WERI-Rb-1 (cell line): ENCODE results near the gene LAMB4.

Experiments used
- DNase-seq: peaks from one replicate; pipeline ENCODE4 v3.0.0-alpha.2; 2020
- H3K27ac ChIP-seq: fragments of 250-450 bp; sonication (Bioruptor Pico); 2 replicates; pipeline ENCODE4 v1.5.1; 2020; ENCODE audit warnings: mild to moderate bottlenecking, moderate library complexity
- H3K27me3 ChIP-seq: fragments of 250-450 bp; sonication (Bioruptor Pico); 2 replicates; pipeline ENCODE4 v1.5.1; 2021; ENCODE audit warnings: mild to moderate bottlenecking, low read depth, moderate library complexity; ENCODE audit not compliant: insufficient read depth, severe bottlenecking
- H3K36me3 ChIP-seq: fragments of 250-450 bp; sonication (Bioruptor Pico); 2 replicates; pipeline ENCODE4 v1.5.1; 2020; ENCODE audit warnings: mild to moderate bottlenecking, moderate library complexity
- H3K4me3 ChIP-seq: 2 replicates; pipeline ENCODE4 v1.5.1; 2011; ENCODE audit warnings: low read depth, mild to moderate bottlenecking, control low read depth, low read length
- H3K9me3 ChIP-seq: fragments of 250-450 bp; sonication (Bioruptor Pico); 2 replicates; pipeline ENCODE4 v1.5.1; 2021; ENCODE audit warnings: mild to moderate bottlenecking, moderate library complexity; ENCODE audit not compliant: severe bottlenecking
- TF ChIP-seq, protein P1 (sequence below): IDR thresholded peaks from 2 replicates; pipeline ENCODE4 v1.5.1; 2011; ENCODE audit warnings: low read depth, mild to moderate bottlenecking, control low read depth, inconsistent platforms, low read length

LAMB4 gene

DNA sequence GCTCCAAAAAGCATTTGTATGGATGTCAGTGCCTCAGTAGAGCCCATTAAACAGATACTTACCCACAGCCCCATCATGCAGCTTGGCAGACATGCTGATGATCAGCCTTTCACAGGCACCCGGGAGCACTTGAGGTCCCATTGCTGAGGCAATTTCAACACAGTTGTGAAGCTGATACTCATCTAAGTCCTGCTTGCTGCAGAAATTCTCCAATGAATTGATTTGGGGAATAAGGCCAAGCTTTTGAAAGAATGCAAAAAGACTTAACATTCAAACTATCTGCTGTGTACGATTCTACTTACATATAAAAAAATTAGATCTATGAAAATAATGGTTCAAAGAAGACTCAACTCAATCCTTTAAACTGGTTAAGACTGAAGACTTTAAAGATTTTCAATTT is 60.5 kb downstream of the LAMB4 start:
- TF ChIP-seq, protein P1, sequence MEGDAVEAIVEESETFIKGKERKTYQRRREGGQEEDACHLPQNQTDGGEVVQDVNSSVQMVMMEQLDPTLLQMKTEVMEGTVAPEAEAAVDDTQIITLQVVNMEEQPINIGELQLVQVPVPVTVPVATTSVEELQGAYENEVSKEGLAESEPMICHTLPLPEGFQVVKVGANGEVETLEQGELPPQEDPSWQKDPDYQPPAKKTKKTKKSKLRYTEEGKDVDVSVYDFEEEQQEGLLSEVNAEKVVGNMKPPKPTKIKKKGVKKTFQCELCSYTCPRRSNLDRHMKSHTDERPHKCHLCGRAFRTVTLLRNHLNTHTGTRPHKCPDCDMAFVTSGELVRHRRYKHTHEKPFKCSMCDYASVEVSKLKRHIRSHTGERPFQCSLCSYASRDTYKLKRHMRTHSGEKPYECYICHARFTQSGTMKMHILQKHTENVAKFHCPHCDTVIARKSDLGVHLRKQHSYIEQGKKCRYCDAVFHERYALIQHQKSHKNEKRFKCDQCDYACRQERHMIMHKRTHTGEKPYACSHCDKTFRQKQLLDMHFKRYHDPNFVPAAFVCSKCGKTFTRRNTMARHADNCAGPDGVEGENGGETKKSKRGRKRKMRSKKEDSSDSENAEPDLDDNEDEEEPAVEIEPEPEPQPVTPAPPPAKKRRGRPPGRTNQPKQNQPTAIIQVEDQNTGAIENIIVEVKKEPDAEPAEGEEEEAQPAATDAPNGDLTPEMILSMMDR: no peak
- no peaks in the 10 kb centered on the region for H3K36me3 ChIP-seq

DNA sequence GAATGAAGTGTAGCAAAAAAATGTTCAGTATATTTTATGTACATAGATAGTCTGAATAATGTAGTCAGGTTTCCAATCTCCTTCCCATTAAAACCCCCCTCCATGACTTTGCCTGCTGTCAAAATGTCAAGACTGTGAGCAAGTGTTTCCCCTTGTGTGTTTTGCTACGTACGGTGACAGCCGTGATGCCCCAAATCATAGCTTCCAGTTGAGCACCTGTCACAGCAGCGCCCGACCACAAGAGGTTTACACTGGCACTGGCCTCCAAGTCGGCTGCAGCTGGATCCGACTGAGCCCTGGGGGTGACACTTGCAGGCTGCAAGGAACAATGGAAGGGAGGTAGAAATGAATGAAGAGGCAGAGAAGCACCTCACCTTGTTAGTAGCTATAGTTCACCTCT is 62.3 kb downstream of the LAMB4 start:
- H3K27me3 ChIP-seq: no peaks in the 10 kb centered on the region
- H3K4me3 ChIP-seq: no peak overlapping the region
- H3K9me3 ChIP-seq: no peaks in the 10 kb centered on the region
- TF ChIP-seq, protein P1: no peak
- DNase-seq: no peak
- H3K36me3 ChIP-seq: no peaks in the 10 kb centered on the region
- H3K27ac ChIP-seq: no peak overlapping the region

More for the DNA sequence above, 60.5 kb downstream of the LAMB4 start:
- H3K27me3 ChIP-seq: no peaks in the 10 kb centered on the region
- H3K27ac ChIP-seq: no peak overlapping the region
- DNase-seq: no peak
- H3K9me3 ChIP-seq: no peaks in the 10 kb centered on the region
- H3K4me3 ChIP-seq: no peak overlapping the region

DNA sequence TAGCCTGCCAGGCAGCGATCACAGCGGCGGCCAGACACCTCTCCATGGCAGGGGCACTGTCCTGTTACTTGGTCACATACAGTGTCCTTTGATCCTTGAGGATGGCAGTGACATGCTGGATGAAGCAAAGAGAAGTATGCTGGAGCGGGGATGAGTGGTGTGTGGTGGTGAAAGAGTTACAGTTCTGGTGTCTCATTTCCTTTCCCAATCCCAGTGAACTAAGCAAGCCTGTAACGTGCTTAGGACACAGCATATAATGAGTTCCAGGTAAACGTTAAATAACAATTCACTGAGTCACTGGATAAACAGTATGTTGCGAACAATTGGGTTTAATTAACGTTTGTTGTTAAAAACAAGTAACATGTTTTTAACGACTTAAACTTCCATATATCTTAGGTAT is 63.7 kb downstream of the LAMB4 start:
- no peaks in the 10 kb centered on the region for H3K36me3 ChIP-seq
- DNase-seq: no peak
- TF ChIP-seq, protein P1: no peak
- no peaks in the 10 kb centered on the region for H3K9me3 ChIP-seq
- H3K27ac ChIP-seq: no peak overlapping the region
- no peak overlapping the region for H3K4me3 ChIP-seq
- no peaks in the 10 kb centered on the region for H3K27me3 ChIP-seq

DNA sequence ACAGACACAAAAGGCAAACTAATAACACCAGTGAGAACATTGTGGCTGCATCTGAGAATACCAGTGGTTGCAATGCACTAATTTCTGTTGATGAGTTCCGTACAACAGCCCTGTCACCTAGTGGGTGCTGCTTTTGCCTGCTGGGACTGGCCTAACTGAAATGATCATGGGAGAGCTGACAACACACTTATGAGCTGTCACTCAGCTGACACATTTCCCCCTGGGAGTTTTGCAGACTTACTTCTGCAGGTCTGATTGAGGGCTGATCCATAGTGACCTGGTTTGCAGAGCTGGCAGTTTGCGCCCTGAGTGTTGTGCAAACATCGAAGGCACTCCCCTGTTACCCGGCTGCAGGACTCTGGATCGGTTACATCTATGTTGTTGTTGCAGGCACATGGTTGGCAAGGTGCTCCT is 66.6 kb downstream of the LAMB4 start:
- no peaks in the 10 kb centered on the region for H3K36me3 ChIP-seq
- H3K9me3 ChIP-seq: no peaks in the 10 kb centered on the region
- no peak for DNase-seq
- no peaks in the 10 kb centered on the region for H3K27me3 ChIP-seq
- H3K4me3 ChIP-seq: no peak overlapping the region
- no peak overlapping the region for H3K27ac ChIP-seq
- TF ChIP-seq, protein P1: no peak

DNA sequence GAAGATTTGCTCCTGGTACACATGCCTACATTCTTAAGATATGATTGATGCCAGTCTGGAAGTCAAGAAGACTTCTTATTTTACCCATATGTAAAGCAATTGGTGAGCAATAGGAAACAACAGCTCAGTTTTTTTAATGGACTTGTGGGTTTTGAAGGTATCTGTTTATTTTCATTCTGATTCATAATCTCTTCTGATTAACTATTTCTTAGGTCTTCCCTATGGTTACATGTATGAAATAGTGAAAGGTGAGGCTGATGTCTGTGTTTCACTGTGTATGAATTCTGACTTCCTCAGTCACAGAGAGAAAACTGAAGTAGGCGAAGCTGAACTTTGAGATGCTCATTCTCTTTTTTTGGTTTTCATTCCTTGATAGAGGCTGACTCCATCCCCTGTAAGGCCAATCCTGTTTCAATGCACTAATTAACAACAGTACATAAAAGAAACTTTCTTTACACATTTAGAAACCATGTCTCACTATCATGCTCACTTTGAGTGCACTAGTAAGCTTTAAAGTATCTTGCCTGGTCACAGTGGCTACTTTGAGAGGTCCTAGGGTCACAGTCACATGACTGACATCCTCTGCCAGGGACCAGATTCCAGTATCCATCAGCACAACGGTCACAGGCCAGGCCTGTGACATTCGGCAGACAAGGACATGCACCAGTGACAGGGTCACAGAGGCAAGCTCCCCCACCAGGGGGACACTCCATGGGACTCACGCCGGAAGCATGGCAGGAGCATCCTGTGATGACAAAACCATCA is 67.7 kb downstream of the LAMB4 start:
- no peak for DNase-seq
- no peaks in the 10 kb centered on the region for H3K9me3 ChIP-seq
- H3K36me3 ChIP-seq: no peaks in the 10 kb centered on the region

More for the DNA sequence above, 67.7 kb downstream of the LAMB4 start:
- no peak overlapping the region for H3K27ac ChIP-seq
- H3K4me3 ChIP-seq: no peak overlapping the region
- TF ChIP-seq, protein P1: no peak
- no peaks in the 10 kb centered on the region for H3K27me3 ChIP-seq
